ENCODE data around the gene LPP. TPM values are rescaled to one million over a fixed set of nuclear protein-coding genes. Genes with fewer than 3 reads are reported as not detected.

The LPP gene
- total and polyA plus RNA-seq, 2 of the 4 experiments (the other 2 are of a cell fraction): 16.0 to 130 TPM

DNA sequence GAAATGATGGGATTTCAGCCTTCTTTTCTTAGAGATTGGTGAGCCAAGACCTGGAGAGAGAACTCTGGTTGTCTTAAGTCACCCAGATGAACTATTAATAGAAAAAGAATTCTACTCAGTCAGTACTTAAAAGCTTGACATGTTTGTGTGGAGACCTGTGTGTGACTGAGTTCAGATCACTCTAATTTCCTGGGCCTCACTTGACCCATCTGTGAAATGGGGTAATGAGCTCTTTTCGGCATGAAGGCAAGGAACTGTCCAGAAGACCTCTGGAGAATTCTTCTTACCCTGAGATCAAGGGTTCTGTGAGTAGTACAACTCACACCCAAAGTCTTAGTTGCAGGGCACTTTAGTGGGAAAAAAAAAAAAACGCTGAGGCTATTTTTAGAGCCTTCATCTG is 92.9 kb downstream of the LPP start:
- Histone ChIP-seq H4K5ac (ENCODE audit: low read depth, low read length) (no peak overlapping the region), H4K91ac (ENCODE audit: insufficient read depth, low read depth, low read length) (no peak overlapping the region), H3K9me1 (ENCODE audit: insufficient read depth, low read length) (peaks cover 25% of the 10 kb centered on the region), H3K79me1 (ENCODE audit: low read depth in 1 of 2, low read length in 2 of 2) (peaks cover 42 to 72% of the 10 kb centered on the region in 2 experiments), H2AFZ (replicated peaks; ENCODE audit: low read length, poor library complexity) (no peak overlapping the region), H3K27ac (ENCODE audit: insufficient read depth, low read length) (no peak overlapping the region), H3K23ac (ENCODE audit: low read depth, low read length) (no peak overlapping the region), H2AK9ac (replicated peaks; ENCODE audit: low read depth, low read length, poor library complexity) (no peak overlapping the region), H4K20me1 (ENCODE audit: insufficient read depth, low read length) (peaks cover 47% of the 10 kb centered on the region), H3K4me3 (ENCODE audit: insufficient read depth, low read depth, low read length) (no peak overlapping the region), H3K56ac (ENCODE audit: extremely low read depth, insufficient read depth, low read length) (no peak overlapping the region), H2BK120ac (ENCODE audit: low read depth, low read length) (no peak overlapping the region), H3K9me3 (ENCODE audit: control insufficient read depth, insufficient read depth, low read length) (no peaks in the 10 kb centered on the region), H3K9ac (ENCODE audit: low read depth, low read length) (no peak overlapping the region), H3K27me3 (ENCODE audit: control insufficient read depth, insufficient read depth, low read length) (no peaks in the 10 kb centered on the region), H2BK5ac (ENCODE audit: low read depth, low read length, poor library complexity, severe bottlenecking) (no peak overlapping the region), H3K4me1 (ENCODE audit: control insufficient read depth, insufficient read depth, low read length) (peaks cover 16% of the 10 kb centered on the region), H2BK15ac (ENCODE audit: low read depth, low read length) (no peak overlapping the region), H3K36me3 (ENCODE audit: control insufficient read depth, insufficient read depth, low read length) (peaks cover 4% of the 10 kb centered on the region), H2AK5ac (ENCODE audit: low read depth, low read length) (no peak overlapping the region), H4K8ac (ENCODE audit: low read depth in 2 of 2, low read length in 2 of 2) (no peak overlapping the region), H3K4ac (ENCODE audit: low read depth, low read length) (no peak overlapping the region), H3K4me2 (ENCODE audit: low read depth, low read length) (no peak overlapping the region), H3K18ac (ENCODE audit: low read depth, low read length) (no peak overlapping the region), H3K14ac (replicated peaks; ENCODE audit: low read depth, low read length) (no peak overlapping the region), H2BK20ac (ENCODE audit: low read depth, low read length) (no peak overlapping the region)
- TF ChIP-seq RAD21 (IDR thresholded peaks at IDR 0.05; ENCODE audit: low read length): no peak
- TF ChIP-seq MXI1 (IDR thresholded peaks at IDR 0.05; ENCODE audit: borderline replicate concordance, low read depth, low read length): no peak
- TF ChIP-seq CEBPB (IDR thresholded peaks at IDR 0.05; ENCODE audit: low read depth, low read length): no peak
- no peak for TF ChIP-seq RFX5 (IDR thresholded peaks at IDR 0.05; ENCODE audit: low read depth, low read length)
- TF ChIP-seq MAZ (IDR thresholded peaks at IDR 0.05; ENCODE audit: borderline replicate concordance, low read depth, low read length): no peak
- TF ChIP-seq NFE2L2 (IDR thresholded peaks at IDR 0.05; ENCODE audit: low read depth, low read length): no peak
- TF ChIP-seq CHD1 (IDR thresholded peaks at IDR 0.05; ENCODE audit: low read depth, low read length): no peak
- TF ChIP-seq MAFK (IDR thresholded peaks at IDR 0.05; ENCODE audit: low read depth, low read length): no peak
- TF ChIP-seq FOS (IDR thresholded peaks at IDR 0.05; ENCODE audit: low read depth, low read length): no peak
- TF ChIP-seq, protein P1, sequence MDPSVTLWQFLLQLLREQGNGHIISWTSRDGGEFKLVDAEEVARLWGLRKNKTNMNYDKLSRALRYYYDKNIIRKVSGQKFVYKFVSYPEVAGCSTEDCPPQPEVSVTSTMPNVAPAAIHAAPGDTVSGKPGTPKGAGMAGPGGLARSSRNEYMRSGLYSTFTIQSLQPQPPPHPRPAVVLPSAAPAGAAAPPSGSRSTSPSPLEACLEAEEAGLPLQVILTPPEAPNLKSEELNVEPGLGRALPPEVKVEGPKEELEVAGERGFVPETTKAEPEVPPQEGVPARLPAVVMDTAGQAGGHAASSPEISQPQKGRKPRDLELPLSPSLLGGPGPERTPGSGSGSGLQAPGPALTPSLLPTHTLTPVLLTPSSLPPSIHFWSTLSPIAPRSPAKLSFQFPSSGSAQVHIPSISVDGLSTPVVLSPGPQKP (IDR thresholded peaks at IDR 0.05; ENCODE audit: borderline replicate concordance, low read depth, low read length): no peak
- TF ChIP-seq, protein P2, sequence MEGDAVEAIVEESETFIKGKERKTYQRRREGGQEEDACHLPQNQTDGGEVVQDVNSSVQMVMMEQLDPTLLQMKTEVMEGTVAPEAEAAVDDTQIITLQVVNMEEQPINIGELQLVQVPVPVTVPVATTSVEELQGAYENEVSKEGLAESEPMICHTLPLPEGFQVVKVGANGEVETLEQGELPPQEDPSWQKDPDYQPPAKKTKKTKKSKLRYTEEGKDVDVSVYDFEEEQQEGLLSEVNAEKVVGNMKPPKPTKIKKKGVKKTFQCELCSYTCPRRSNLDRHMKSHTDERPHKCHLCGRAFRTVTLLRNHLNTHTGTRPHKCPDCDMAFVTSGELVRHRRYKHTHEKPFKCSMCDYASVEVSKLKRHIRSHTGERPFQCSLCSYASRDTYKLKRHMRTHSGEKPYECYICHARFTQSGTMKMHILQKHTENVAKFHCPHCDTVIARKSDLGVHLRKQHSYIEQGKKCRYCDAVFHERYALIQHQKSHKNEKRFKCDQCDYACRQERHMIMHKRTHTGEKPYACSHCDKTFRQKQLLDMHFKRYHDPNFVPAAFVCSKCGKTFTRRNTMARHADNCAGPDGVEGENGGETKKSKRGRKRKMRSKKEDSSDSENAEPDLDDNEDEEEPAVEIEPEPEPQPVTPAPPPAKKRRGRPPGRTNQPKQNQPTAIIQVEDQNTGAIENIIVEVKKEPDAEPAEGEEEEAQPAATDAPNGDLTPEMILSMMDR (conservative IDR thresholded peaks at IDR 0.05; ENCODE audit: low read depth, low read length): no peak
- TF ChIP-seq, protein P3, sequence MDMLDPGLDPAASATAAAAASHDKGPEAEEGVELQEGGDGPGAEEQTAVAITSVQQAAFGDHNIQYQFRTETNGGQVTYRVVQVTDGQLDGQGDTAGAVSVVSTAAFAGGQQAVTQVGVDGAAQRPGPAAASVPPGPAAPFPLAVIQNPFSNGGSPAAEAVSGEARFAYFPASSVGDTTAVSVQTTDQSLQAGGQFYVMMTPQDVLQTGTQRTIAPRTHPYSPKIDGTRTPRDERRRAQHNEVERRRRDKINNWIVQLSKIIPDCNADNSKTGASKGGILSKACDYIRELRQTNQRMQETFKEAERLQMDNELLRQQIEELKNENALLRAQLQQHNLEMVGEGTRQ (IDR thresholded peaks at IDR 0.05; ENCODE audit: low read depth, low read length): no peak
- TF ChIP-seq POLR2A (IDR thresholded peaks at IDR 0.05; ENCODE audit: low read depth, low read length): no peak
- no peak for TF ChIP-seq RCOR1 (IDR thresholded peaks at IDR 0.05; ENCODE audit: insufficient replicate concordance, low read length)
- TF ChIP-seq BHLHE40 (IDR thresholded peaks at IDR 0.05; ENCODE audit: low read depth, low read length): no peak
- TF ChIP-seq SMC3 (IDR thresholded peaks at IDR 0.05; ENCODE audit: low read depth, low read length): no peak
- ATAC-seq (ENCODE audit: low read depth) (no peak), DNase-seq (no peak)
- in situ Hi-C loops (cut with MboI; ENCODE audit: low sequenced_read_pairs): no loop called here
- POLR2A ChIA-PET (ENCODE audit: unreplicated experiment): no interaction called here
- WGBS, 2 experiments (ENCODE audit: extremely low coverage in 2 of 2, insufficient read length in 1 of 2): no CpG with 5 or more reads among the region's 2 CpGs
- intact Hi-C loops (cut with micrococcal nuclease): no loop called here
- no TSS peak for BruUV-seq (replicated peaks)
- CTCF ChIA-PET: no interaction called here
- dilution Hi-C loops (cut with HindIII; ENCODE audit: low sequenced_read_pairs, unreplicated experiment): no loop called here
